ENCODE measurements around the gene VN1R2. TPM values are rescaled to one million over a fixed set of nuclear protein-coding genes. Genes with fewer than 3 reads are reported as not detected.

Gene VN1R2
- total RNA-seq, 2 experiments from 2014 or later = not detected

Other genes starting within 250 kb of the VN1R2 start
- gene ERVV-1, start 244.4 kb upstream of the VN1R2 start, total RNA-seq = not detected
- gene ERVV-2, start 213.6 kb upstream of the VN1R2 start, total RNA-seq = not detected
- gene ZNF160, start 154.9 kb upstream of the VN1R2 start, total RNA-seq = 10 to 100 TPM; 21.9 to 22.8 TPM
- under 1 TPM; 0.31 to 0.84 TPM for gene ZNF415, start 125.4 kb upstream of the VN1R2 start, total RNA-seq
- 1 to 10 TPM; 6.7 to 7.8 TPM for gene ZNF347, start 99.2 kb upstream of the VN1R2 start, total RNA-seq
- 1 to 10 TPM; 3.5 to 4.3 TPM for gene ZNF665, start 64.9 kb upstream of the VN1R2 start, total RNA-seq
- 1 to 10 TPM; 4.9 to 5.0 TPM for gene ZNF677, start 3.4 kb upstream of the VN1R2 start, total RNA-seq
- not detected for gene VN1R4, start 9.4 kb downstream of the VN1R2 start, total RNA-seq
- 1 to 10 TPM; 4.8 to 5.1 TPM for gene ZNF845, start 75.5 kb downstream of the VN1R2 start, total RNA-seq
- 10 to 100 TPM; 17.0 to 18.3 TPM for gene ZNF525, start 107.4 kb downstream of the VN1R2 start, total RNA-seq
- gene ZNF765, start 136.9 kb downstream of the VN1R2 start, total RNA-seq = 1 to 10 TPM; 8.8 to 9.7 TPM
- gene ZNF761, start 173.7 kb downstream of the VN1R2 start, total RNA-seq = 1 to 10 TPM; 9.5 to 9.7 TPM
- gene ZNF813, start 209.4 kb downstream of the VN1R2 start, total RNA-seq = 1 to 10 TPM; 5.7 to 6.0 TPM

All from activated CD8-positive, alpha-beta memory T cell treated with anti-CD3 and anti-CD28 coated beads for 36 hours (primary cell).